Endothelial cell of umbilical vein (primary cell): ENCODE data around the gene ACSL6.

Source experiments
- EZH2 ChIP-seq: IDR thresholded peaks from 2 replicates; pipeline ENCODE4 v1.6.1; 2012; ENCODE audit warnings: borderline replicate concordance, low read depth, mild to moderate bottlenecking, moderate library complexity, low read length, inconsistent platforms; ENCODE audit not compliant: severe bottlenecking
- FOS ChIP-seq: IDR thresholded peaks from 2 replicates; pipeline ENCODE4 v1.6.1; 2011; ENCODE audit warnings: mild to moderate bottlenecking, low read length, moderate library complexity, borderline replicate concordance; ENCODE audit not compliant: insufficient read depth
- GATA2 ChIP-seq: IDR thresholded peaks from 2 replicates; pipeline ENCODE4 v1.7.0; 2011; ENCODE audit warnings: low read depth, mild to moderate bottlenecking, moderate library complexity, mixed read lengths, low read length; ENCODE audit not compliant: insufficient read length, insufficient read depth
- JUN ChIP-seq: IDR thresholded peaks from 2 replicates; pipeline ENCODE4 v1.6.1; 2011; ENCODE audit warnings: borderline replicate concordance, low read depth; ENCODE audit not compliant: insufficient read length, insufficient read depth
- MYC ChIP-seq: IDR thresholded peaks from one replicate; pipeline ENCODE4 v1.6.1; 2011; ENCODE audit warnings: mild to moderate bottlenecking, low read depth, low read length
- POLR2A ChIP-seq: IDR thresholded peaks from 2 replicates; pipeline ENCODE4 v1.6.1; 2012; ENCODE audit warnings: low read depth, mild to moderate bottlenecking, control low read depth, low read length
- TF ChIP-seq, protein P1 (sequence below), 2 donors: IDR thresholded peaks; 1 replicate in 1 of 2; 2 replicates in 1 of 2; pipeline ENCODE4 v1.5.1; 2011; ENCODE audit warnings: low read length in 2 of 2, mild to moderate bottlenecking in 2 of 2, moderate library complexity in 2 of 2, control low read depth in 1 of 2, inconsistent platforms in 1 of 2, low read depth in 1 of 2; ENCODE audit not compliant: insufficient read depth in 1 of 2; ENCODE audit errors: extremely low read depth in 1 of 2
- TF ChIP-seq, protein P2 (sequence below): IDR thresholded peaks from 2 replicates; pipeline ENCODE4 v1.6.1; 2011; ENCODE audit not compliant: insufficient read depth, insufficient read length

DNA sequence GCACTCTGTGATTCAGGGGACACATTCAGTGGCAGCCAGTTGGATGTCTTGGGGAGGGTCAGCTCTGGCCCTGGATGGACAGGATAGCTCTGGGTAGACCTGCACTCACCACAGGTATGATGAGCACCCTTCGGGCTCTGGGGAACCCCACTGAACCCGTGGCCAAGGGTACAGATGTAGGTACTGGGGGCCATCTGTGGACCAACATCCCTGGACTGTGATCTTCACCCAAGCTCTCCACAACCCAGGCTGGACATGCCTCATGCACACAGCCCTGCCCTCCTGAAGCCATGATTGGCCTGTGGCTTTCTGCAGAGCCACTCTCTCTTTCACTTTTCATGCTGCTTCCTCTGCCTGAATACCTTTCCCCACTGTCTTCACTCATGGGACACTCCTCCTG, 15.6 kb upstream of the ACSL6 start:
- TF ChIP-seq, protein P1, sequence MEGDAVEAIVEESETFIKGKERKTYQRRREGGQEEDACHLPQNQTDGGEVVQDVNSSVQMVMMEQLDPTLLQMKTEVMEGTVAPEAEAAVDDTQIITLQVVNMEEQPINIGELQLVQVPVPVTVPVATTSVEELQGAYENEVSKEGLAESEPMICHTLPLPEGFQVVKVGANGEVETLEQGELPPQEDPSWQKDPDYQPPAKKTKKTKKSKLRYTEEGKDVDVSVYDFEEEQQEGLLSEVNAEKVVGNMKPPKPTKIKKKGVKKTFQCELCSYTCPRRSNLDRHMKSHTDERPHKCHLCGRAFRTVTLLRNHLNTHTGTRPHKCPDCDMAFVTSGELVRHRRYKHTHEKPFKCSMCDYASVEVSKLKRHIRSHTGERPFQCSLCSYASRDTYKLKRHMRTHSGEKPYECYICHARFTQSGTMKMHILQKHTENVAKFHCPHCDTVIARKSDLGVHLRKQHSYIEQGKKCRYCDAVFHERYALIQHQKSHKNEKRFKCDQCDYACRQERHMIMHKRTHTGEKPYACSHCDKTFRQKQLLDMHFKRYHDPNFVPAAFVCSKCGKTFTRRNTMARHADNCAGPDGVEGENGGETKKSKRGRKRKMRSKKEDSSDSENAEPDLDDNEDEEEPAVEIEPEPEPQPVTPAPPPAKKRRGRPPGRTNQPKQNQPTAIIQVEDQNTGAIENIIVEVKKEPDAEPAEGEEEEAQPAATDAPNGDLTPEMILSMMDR (IDR thresholded peaks at IDR 0.05; ENCODE audit: extremely low read depth in 1 of 2, insufficient read depth in 1 of 2, low read depth in 1 of 2, low read length in 2 of 2), result no peak
- TF ChIP-seq, protein P2, sequence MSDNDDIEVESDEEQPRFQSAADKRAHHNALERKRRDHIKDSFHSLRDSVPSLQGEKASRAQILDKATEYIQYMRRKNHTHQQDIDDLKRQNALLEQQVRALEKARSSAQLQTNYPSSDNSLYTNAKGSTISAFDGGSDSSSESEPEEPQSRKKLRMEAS, result no peak
- TF ChIP-seq GATA2 (no peak), MYC (no peak), JUN (no peak), POLR2A (no peak), EZH2 (no peak), FOS (no peak)
